Muscle layer of duodenum (tissue), 2 donors: ENCODE measurements around the gene OSBPL9.

Experiments
- H3K27ac ChIP-seq: one replicate; pipeline ENCODE4 v1.7.0; 2013; ENCODE audit warnings: mild to moderate bottlenecking, low read length
- H3K27me3 ChIP-seq: one replicate; pipeline ENCODE4 v1.7.0; 2013; ENCODE audit warnings: low read depth, mild to moderate bottlenecking, control low read depth, low read length
- H3K36me3 ChIP-seq, 2 donors: one replicate each; pipeline ENCODE4 v1.7.0; 2013; ENCODE audit warnings: low read length in 2 of 2, control low read depth in 1 of 2, mild to moderate bottlenecking in 1 of 2; ENCODE audit not compliant: insufficient read depth in 2 of 2, control insufficient read depth in 1 of 2
- H3K4me1 ChIP-seq, 2 donors: one replicate each; pipeline ENCODE4 v1.7.0; 2013; ENCODE audit warnings: low read length in 2 of 2, mild to moderate bottlenecking in 2 of 2, control low read depth in 1 of 2, moderate library complexity in 1 of 2; ENCODE audit not compliant: insufficient read depth in 2 of 2, control insufficient read depth in 1 of 2
- H3K4me3 ChIP-seq, 2 donors: one replicate each; pipeline ENCODE4 v1.7.0; 2013; ENCODE audit warnings: low read length in 2 of 2, low read depth in 1 of 2, mild to moderate bottlenecking in 1 of 2
- H3K9me3 ChIP-seq, 2 donors: one replicate each; pipeline ENCODE4 v1.7.0; 2013; ENCODE audit warnings: low read length in 2 of 2, control low read depth in 1 of 2, mild to moderate bottlenecking in 1 of 2; ENCODE audit not compliant: control insufficient read depth in 1 of 2
- donor health status: healthy.

OSBPL9 gene

DNA sequence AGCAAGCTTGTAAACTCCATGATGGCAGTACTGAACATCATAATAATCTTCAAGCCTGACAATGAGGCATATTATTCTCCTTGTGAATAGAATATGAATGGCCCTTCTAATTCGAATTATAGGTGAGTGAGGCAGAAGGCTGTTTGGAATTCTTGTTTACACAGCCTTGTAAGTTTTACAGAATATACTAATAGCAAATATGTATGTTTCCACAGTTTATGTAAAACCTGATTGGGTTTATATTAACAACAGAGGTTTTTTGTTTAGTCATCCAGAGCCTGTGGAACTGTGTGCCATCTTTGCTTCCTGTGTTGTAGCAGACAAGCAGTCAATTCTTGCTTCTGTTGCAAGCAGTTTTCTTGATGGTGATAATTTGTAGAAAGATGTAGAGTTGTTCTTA is 8.0 kb downstream of the OSBPL9 start:
- H3K27ac ChIP-seq: no peak overlapping the region
- no peaks in the 10 kb centered on the region for H3K9me3 ChIP-seq
- H3K4me3 ChIP-seq: no peak overlapping the region
- no peaks in the 10 kb centered on the region for H3K36me3 ChIP-seq
- H3K4me1 ChIP-seq: peaks cover 0 to 11% of the 10 kb centered on the region in 2 donors
- H3K27me3 ChIP-seq: no peaks in the 10 kb centered on the region

GRCh38 chr1:51627672-51628071 is 10.8 kb downstream of the OSBPL9 start:
- Histone ChIP-seq H3K4me1 (peaks cover 0 to 3% of the 10 kb centered on the region in 2 donors), H3K27ac (no peak overlapping the region), H3K27me3 (no peaks in the 10 kb centered on the region), H3K9me3 (no peaks in the 10 kb centered on the region), H3K4me3 (no peak overlapping the region), H3K36me3 (no peaks in the 10 kb centered on the region)

- Histone ChIP-seq H3K27me3 (no peaks in the 10 kb centered on the region), H3K9me3 (no peaks in the 10 kb centered on the region), H3K27ac (no peak overlapping the region), H3K36me3 (no peaks in the 10 kb centered on the region), H3K4me3 (no peak overlapping the region), H3K4me1 (peaks cover 0 to 3% of the 10 kb centered on the region in 2 donors)
Measured at GRCh38 chr1:51628715-51629590, 12.1 kb downstream of the OSBPL9 start.

DNA sequence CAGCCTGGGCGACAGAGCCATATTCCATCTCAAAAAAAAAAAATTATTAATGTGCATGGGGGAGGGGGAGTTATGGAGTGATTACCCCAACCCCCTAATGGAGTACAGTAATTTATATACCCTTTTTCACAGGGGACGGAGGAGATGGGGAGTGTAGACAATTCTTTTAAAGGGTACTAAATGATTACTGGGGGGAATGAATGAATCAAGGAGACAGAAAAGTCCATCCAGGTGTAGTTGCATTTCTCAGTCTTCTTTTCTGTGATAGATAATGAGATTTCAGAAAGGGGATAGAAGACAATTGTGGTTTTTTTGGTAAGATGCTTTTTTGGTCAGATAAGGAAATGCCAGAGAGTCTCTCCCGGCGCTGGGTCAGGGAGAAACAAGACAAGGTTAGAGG is 13.0 kb downstream of the OSBPL9 start:
- H3K9me3 ChIP-seq: no peaks in the 10 kb centered on the region
- no peak overlapping the region for H3K4me3 ChIP-seq
- H3K27me3 ChIP-seq: no peaks in the 10 kb centered on the region
- H3K36me3 ChIP-seq: no peaks in the 10 kb centered on the region
- H3K4me1 ChIP-seq: peaks cover 0 to 3% of the 10 kb centered on the region in 2 donors
- no peak overlapping the region for H3K27ac ChIP-seq

DNA sequence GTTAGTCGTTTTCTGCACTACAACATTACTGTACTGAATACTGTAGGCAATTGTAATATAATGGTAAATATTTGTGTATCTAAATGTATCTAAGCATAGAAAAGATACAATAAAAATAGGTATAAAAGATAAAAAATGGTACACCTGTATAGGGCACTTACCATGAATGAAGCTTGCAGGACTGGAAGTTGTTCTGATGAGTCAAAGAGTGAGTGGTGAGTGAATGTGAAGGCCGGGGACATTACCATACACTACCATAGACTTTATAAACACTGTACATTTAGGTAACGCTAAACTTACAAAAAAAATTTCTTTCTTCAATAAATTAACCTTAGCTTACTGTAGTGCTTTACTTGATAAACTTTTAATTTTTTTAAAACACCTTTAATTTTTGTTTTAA is 13.5 kb downstream of the OSBPL9 start:
- H3K27ac ChIP-seq: no peak overlapping the region
- H3K9me3 ChIP-seq: no peaks in the 10 kb centered on the region
- no peaks in the 10 kb centered on the region for H3K36me3 ChIP-seq
- H3K4me3 ChIP-seq: no peak overlapping the region
- peaks cover 0 to 3% of the 10 kb centered on the region in 2 donors for H3K4me1 ChIP-seq
- H3K27me3 ChIP-seq: no peaks in the 10 kb centered on the region

DNA sequence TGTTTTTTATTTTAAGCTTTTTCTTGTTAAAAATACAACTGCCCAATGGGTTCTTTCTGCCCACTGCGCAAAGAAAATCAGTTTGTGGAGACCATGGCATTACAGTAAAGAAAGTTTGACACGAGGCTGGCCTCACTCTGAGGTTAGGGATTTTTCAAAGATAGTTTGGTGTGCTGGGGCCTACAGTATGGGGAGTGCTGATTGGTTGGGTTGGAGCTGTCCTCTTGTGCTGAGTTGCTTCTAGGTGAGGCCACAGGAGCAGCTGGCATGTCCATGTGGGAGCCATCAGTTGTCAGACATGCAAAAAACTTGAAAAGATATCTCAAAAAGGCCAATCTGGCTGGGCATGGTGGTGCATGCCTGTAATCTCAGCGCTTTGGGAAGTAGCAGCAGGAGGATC is 14.0 kb downstream of the OSBPL9 start:
- Histone ChIP-seq H3K4me1 (peaks cover 0 to 3% of the 10 kb centered on the region in 2 donors), H3K27ac (no peak overlapping the region), H3K9me3 (no peaks in the 10 kb centered on the region), H3K27me3 (no peaks in the 10 kb centered on the region), H3K36me3 (no peaks in the 10 kb centered on the region), H3K4me3 (no peak overlapping the region)

DNA sequence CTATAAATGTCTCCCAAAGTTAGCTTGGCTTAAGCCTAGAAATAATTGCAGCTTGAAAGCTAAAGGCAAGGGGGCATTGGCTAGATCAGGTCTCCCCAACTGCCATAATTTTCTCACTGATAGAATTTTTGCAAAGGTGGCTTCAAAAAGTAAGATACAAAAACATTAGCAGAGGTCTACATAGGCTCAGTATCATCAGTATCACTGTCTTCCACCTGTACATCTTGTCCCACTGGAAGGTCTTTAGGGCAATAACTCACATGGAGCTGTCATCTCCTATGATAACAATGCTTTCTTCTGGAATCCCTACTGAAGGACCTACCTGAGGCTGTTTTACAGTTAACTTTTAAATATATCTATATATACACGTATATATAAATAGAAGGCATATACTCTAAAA is 14.9 kb downstream of the OSBPL9 start:
- Histone ChIP-seq H3K27me3 (no peaks in the 10 kb centered on the region), H3K4me1 (peaks cover 0 to 3% of the 10 kb centered on the region in 2 donors), H3K27ac (no peak overlapping the region), H3K36me3 (no peaks in the 10 kb centered on the region), H3K4me3 (no peak overlapping the region), H3K9me3 (no peaks in the 10 kb centered on the region)

DNA sequence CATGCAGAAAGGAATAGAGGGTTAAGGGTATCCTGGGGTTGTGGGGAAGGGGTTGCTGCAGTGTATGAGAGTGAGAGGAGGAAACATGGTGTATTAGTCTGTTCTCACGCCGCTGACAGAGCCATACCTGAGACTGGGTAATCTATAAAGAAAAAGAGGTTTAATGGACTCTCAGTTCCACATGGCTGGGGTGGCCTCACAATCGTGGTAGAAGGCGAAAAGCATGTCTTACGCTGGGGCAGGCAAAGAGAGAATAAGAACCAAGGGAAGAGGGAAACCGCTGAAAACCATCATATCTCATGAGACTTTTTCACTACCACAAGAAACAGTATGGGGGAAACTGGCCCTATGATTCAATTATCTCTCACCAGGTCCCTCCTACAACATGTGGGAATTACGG is 17.7 kb downstream of the OSBPL9 start:
- H3K27ac ChIP-seq: no peak overlapping the region
- no peaks in the 10 kb centered on the region for H3K9me3 ChIP-seq
- no peak overlapping the region for H3K4me3 ChIP-seq
- no peaks in the 10 kb centered on the region for H3K36me3 ChIP-seq
- peaks cover 0 to 3% of the 10 kb centered on the region in 2 donors for H3K4me1 ChIP-seq
- no peaks in the 10 kb centered on the region for H3K27me3 ChIP-seq

DNA sequence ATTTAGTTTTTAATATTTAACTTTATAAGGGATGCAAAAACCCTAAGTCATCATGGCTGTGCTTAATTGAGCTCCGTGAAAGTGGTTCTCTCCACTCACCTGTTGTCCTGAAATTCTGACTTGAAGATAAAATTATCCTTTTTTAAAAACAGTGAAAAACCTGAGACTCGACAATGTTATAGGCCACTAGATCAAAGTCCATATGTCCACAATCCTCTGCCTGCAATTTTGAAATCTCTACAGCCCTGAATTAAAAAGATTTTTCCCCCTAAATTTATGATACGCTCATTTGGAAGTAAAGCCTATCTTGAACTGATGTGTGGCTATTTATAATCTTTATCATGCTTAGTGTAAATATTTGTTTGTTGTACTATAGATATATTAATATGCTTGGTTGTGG is 18.7 kb downstream of the OSBPL9 start:
- Histone ChIP-seq H3K9me3 (no peaks in the 10 kb centered on the region), H3K4me1 (peaks cover 0 to 3% of the 10 kb centered on the region in 2 donors), H3K27ac (no peak overlapping the region), H3K4me3 (no peak overlapping the region), H3K27me3 (no peaks in the 10 kb centered on the region), H3K36me3 (no peaks in the 10 kb centered on the region)

DNA sequence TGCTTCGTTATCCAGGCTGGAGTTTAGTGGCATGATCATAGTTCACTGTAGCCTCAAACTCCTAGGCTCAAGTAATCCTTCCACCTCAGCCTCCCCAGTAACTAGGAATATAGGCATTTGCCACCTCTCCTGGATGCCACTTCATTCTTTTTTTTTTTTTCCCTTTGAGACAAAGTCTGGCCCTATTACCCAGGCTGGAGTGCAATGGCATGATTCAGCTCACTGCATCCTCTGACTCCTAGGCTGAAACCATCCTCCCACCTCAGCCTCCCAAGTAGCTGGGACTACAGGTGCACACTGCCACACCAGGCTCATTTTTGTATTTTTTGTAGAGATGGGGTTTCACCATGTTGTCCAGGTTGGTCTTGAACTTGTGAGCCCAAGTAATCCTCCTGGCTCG is 19.3 kb downstream of the OSBPL9 start:
- Histone ChIP-seq H3K27ac (no peak overlapping the region), H3K4me1 (peaks cover 0 to 3% of the 10 kb centered on the region in 2 donors), H3K9me3 (no peaks in the 10 kb centered on the region), H3K27me3 (no peaks in the 10 kb centered on the region), H3K36me3 (no peaks in the 10 kb centered on the region), H3K4me3 (no peak overlapping the region)

- H3K4me1 ChIP-seq: peaks cover 0 to 6% of the 10 kb centered on the region in 2 donors
- no peak overlapping the region for H3K4me3 ChIP-seq
- no peaks in the 10 kb centered on the region for H3K27me3 ChIP-seq
- no peaks in the 10 kb centered on the region for H3K36me3 ChIP-seq
- no peak overlapping the region for H3K27ac ChIP-seq
- H3K9me3 ChIP-seq: no peaks in the 10 kb centered on the region
Measured at GRCh38 chr1:51636764-51637522, 20.1 kb downstream of the OSBPL9 start.
